A549 (cell line): Measurements from ENCODE around the gene FGF14. TPM values are rescaled to one million over a fixed set of nuclear protein-coding genes. Genes with fewer than 3 reads are reported as not detected.

Source experiments
- ATAC-seq, 2 experiments: fragments of 200-7000 bp in 1 of 2; fragments of >200 bp in 1 of 2; cut with Nextera tagmentation in 1 of 2; cut with Tn5 transposase in 1 of 2; 3 replicates each; pipeline versions ENCODE4 v1.8.0 to v1.9.1; 2018 to 2020; ENCODE audit warnings: mild to moderate bottlenecking in 1 of 2, moderate library complexity in 1 of 2
- CTCF ChIA-PET: fragments of 300-600 bp; sonication (Branson Sonifier 250); formaldehyde crosslinking; extraction: SDS; loops from one replicate; lab custom pipeline; 2021; ENCODE audit warnings: antibody characterized with exemption, inconsistent platforms; lab: Yijun Ruan, JAX
- POLR2A ChIA-PET: fragments of 350-600 bp; formaldehyde crosslinking; extraction: SDS; loops from one replicate; lab custom pipeline; 2021; ENCODE audit warnings: antibody characterized with exemption, inconsistent platforms; lab: Yijun Ruan, JAX
- DNase-seq, 2 experiments: peaks; one replicate each; pipeline versions ENCODE4 v3.0.0 to v3.0.0-alpha.2; 2011 to 2016; ENCODE audit warnings: low read depth in 1 of 2, low spot score in 1 of 2
- FAIRE-seq: peaks from 2 replicates; lab custom pipeline; 2011; peaks lifted over from hg19 to GRCh38; lab: Jason Lieb, UNC
- H3K27ac ChIP-seq, 2 experiments: fragments of >200 bp; sonication (Bioruptor Twin); formaldehyde crosslinking; 3 replicates each; pipeline ENCODE4 v1.5.1; 2016 to 2017
- H3K4me1 ChIP-seq: fragments of >200 bp; sonication (Bioruptor Twin); formaldehyde crosslinking; 3 replicates; pipeline ENCODE4 v1.6.1; 2016
- H3K4me2 ChIP-seq: fragments of >200 bp; sonication (Bioruptor Twin); formaldehyde crosslinking; 3 replicates; pipeline ENCODE4 v1.6.1; 2016
- H3K4me3 ChIP-seq: fragments of >200 bp; sonication (Bioruptor Twin); formaldehyde crosslinking; 3 replicates; pipeline ENCODE4 v1.5.1; 2016
- H3K9me3 ChIP-seq: fragments of >200 bp; sonication (Bioruptor Twin); formaldehyde crosslinking; 3 replicates; pipeline ENCODE4 v1.6.1; 2016
- ATOH8 ChIP-seq: fragments of 250-450 bp; sonication (Bioruptor Pico); IDR thresholded peaks from 2 replicates; pipeline ENCODE4 v1.5.0; 2020; ENCODE audit warnings: low read depth, mild to moderate bottlenecking, moderate library complexity
- BHLHE40 ChIP-seq: IDR thresholded peaks from 2 replicates; pipeline ENCODE4 v1.6.1; 2012; ENCODE audit warnings: low read depth, low read length, inconsistent platforms
- CBX2 ChIP-seq: fragments of 200-600 bp; sonication (generic); IDR thresholded peaks from 2 replicates; pipeline ENCODE4 v1.6.1; 2016; ENCODE audit warnings: low read depth, mild to moderate bottlenecking, borderline replicate concordance
- CHD2 ChIP-seq: fragments of 150-350 bp; IDR thresholded peaks from 2 replicates; pipeline ENCODE4 v1.6.1; 2014; ENCODE audit warnings: low read length; ENCODE audit not compliant: partially characterized antibody
- E2F6 ChIP-seq: IDR thresholded peaks from 2 replicates; pipeline ENCODE4 v1.6.1; 2012; ENCODE audit warnings: low read depth, borderline replicate concordance
- ESRRA ChIP-seq: fragments of 150-350 bp; IDR thresholded peaks from 2 replicates; pipeline ENCODE4 v1.6.1; 2014; ENCODE audit warnings: mild to moderate bottlenecking, low read length, borderline replicate concordance
- HOXB13 ChIP-seq: fragments of 250-450 bp; sonication (Bioruptor Pico); IDR thresholded peaks from 2 replicates; pipeline ENCODE4 v1.5.0; 2020; ENCODE audit warnings: low read depth, mild to moderate bottlenecking, moderate library complexity
- JUN ChIP-seq, 2 experiments: fragments of >200 bp; sonication (Bioruptor Twin); formaldehyde crosslinking; IDR thresholded peaks; 2 replicates in 1 of 2; 3 replicates in 1 of 2; pipeline ENCODE4 v1.6.1; 2016 to 2017
- MAZ ChIP-seq: fragments of 150-350 bp; IDR thresholded peaks from 2 replicates; pipeline ENCODE4 v1.6.1; 2014; ENCODE audit warnings: antibody characterized with exemption, low read depth, low read length, borderline replicate concordance
- NFE2L2 ChIP-seq: fragments of 150-350 bp; conservative IDR thresholded peaks from 2 replicates; pipeline ENCODE4 v1.6.1; 2014; ENCODE audit warnings: low read length
- PBX3 ChIP-seq: IDR thresholded peaks from 2 replicates; pipeline ENCODE4 v1.6.1; 2012
- RARB ChIP-seq: fragments of 250-450 bp; sonication (Bioruptor Pico); IDR thresholded peaks from 2 replicates; pipeline ENCODE4 v1.8.0; 2021; ENCODE audit warnings: mild to moderate bottlenecking, moderate library complexity
- RCOR1 ChIP-seq: fragments of 150-350 bp; IDR thresholded peaks from 2 replicates; pipeline ENCODE4 v1.6.1; 2014; ENCODE audit warnings: antibody characterized with exemption, low read length, low read depth
- TFCP2L1 ChIP-seq: fragments of 250-450 bp; sonication (Bioruptor Pico); IDR thresholded peaks from 2 replicates; pipeline ENCODE4 v1.5.0; 2021; ENCODE audit warnings: mild to moderate bottlenecking
- ZC3H11A ChIP-seq: fragments of 450-650 bp; IDR thresholded peaks from 2 replicates; pipeline ENCODE4 v1.6.1; 2014; ENCODE audit warnings: antibody characterized with exemption, mild to moderate bottlenecking
- ZNF302 ChIP-seq: fragments of 250-450 bp; sonication (Bioruptor Pico); IDR thresholded peaks from 2 replicates; pipeline ENCODE4 v1.9.0; 2021; ENCODE audit warnings: inconsistent platforms, mild to moderate bottlenecking, moderate library complexity
- ZSCAN20 ChIP-seq: fragments of 250-450 bp; sonication (Bioruptor Pico); IDR thresholded peaks from 2 replicates; pipeline ENCODE4 v1.8.0; 2022; ENCODE audit warnings: mild to moderate bottlenecking, moderate library complexity
- WGBS: methylation state at CpG from one replicate; pipeline ENCODE4 v1.1.6; 2017; ENCODE audit errors: missing lambda C conversion rate; 5-methylcytosine and 5-hydroxymethylcytosine counted together
- polyA plus RNA-seq, 4 experiments: library from polyadenylated mRNA; depleted of rRNA in 3 of 4; stranded (reverse); fragments of >200 nt; fragmentation: RNase III in 1 of 4; extraction: RNeasy Plus Mini Kit Qiagen cat#74134 plus additional on column Dnase treatment in 1 of 4; gene quantifications; 2 replicates in 3 of 4; 3 replicates in 1 of 4; pipeline ENCODE4 v1.2.3, GENCODE V29; 2011 to 2017

FGF14 gene
- polyA plus RNA-seq, 2 of the 4 experiments (the other 2 are of a cell fraction): not detected

GRCh38 chr13:102240110-102240509 is 161.7 kb downstream of the FGF14 start:
- H3K4me3 ChIP-seq: no peak overlapping the region
- H3K9me3 ChIP-seq: no peaks in the 10 kb centered on the region
- DNase-seq (no peak), ATAC-seq (no peak), FAIRE-seq (no peak)
- H3K27ac ChIP-seq: no peak overlapping the region
- CTCF ChIA-PET: no interaction called here
- WGBS: 0% methylated on average over 3 of the region's 3 CpGs
- POLR2A ChIA-PET: no interaction called here
- TF ChIP-seq CHD2: no peak
- no peak for TF ChIP-seq HOXB13 (CRISPR knock-in tag)
- TF ChIP-seq PBX3: no peak
- no peak for TF ChIP-seq ATOH8 (CRISPR knock-in tag)
- no peak for TF ChIP-seq E2F6
- TF ChIP-seq NFE2L2: no peak
- no peak overlapping the region for H3K4me2 ChIP-seq
- H3K4me1 ChIP-seq: no peaks in the 10 kb centered on the region

- CTCF ChIA-PET: no interaction called here
- ATAC-seq (no peak), FAIRE-seq (no peak), DNase-seq (no peak)
- Histone ChIP-seq H3K4me3 (no peak overlapping the region), H3K27ac (no peak overlapping the region), H3K4me2 (no peak overlapping the region), H3K4me1 (no peaks in the 10 kb centered on the region), H3K9me3 (no peaks in the 10 kb centered on the region)
- POLR2A ChIA-PET: no interaction called here
- 32% methylated on average over 5 of the region's 6 CpGs for WGBS
- TF ChIP-seq ATOH8 (CRISPR knock-in tag): no peak
- no peak for TF ChIP-seq HOXB13 (CRISPR knock-in tag)
These were observed 164.6 kb downstream of the FGF14 start for GRCh38 chr13:102237230-102237629.

- no peak overlapping the region for H3K27ac ChIP-seq
- H3K4me3 ChIP-seq: no peak overlapping the region
- DNase-seq: no peak
- POLR2A ChIA-PET: no interaction called here
- TF ChIP-seq JUN (IDR thresholded peaks at IDR 0.05) (no peak), ZNF302 (CRISPR knock-in tag) (no peak), ZSCAN20 (no peak)
- TF ChIP-seq, all 56 proteins: peak for 0
- ATAC-seq (no peak), FAIRE-seq (no peak)
- WGBS: 5% methylated on average over 3 of the region's 8 CpGs
- CTCF ChIA-PET: no interaction called here
- Histone ChIP-seq H3K4me2 (no peak overlapping the region), H3K9me3 (no peaks in the 10 kb centered on the region), H3K4me1 (no peaks in the 10 kb centered on the region)
These were observed 165.0 kb downstream of the FGF14 start for GRCh38 chr13:102236830-102237229.

- no peak overlapping the region for H3K4me2 ChIP-seq
- no peak for ATAC-seq
- ChIA-PET CTCF (no interaction called here), POLR2A (no interaction called here)
- no peak for DNase-seq
- H3K9me3 ChIP-seq: no peaks in the 10 kb centered on the region
- 33% methylated on average over 7 of the region's 7 CpGs for WGBS
- H3K27ac ChIP-seq: no peak overlapping the region
- H3K4me1 ChIP-seq: no peaks in the 10 kb centered on the region
- FAIRE-seq: no peak
- TF ChIP-seq TFCP2L1 (CRISPR knock-in tag) (no peak), ESRRA (no peak), RCOR1 (no peak), ZC3H11A (no peak), RARB (CRISPR knock-in tag) (no peak), ZNF302 (CRISPR knock-in tag) (no peak), PBX3 (no peak), ATOH8 (CRISPR knock-in tag) (no peak), MAZ (no peak), CBX2 (no peak), BHLHE40 (no peak)
- H3K4me3 ChIP-seq: no peak overlapping the region
These were observed 165.5 kb downstream of the FGF14 start for GRCh38 chr13:102236341-102236740.
